ENCODE results near the gene OAS2.

DNA sequence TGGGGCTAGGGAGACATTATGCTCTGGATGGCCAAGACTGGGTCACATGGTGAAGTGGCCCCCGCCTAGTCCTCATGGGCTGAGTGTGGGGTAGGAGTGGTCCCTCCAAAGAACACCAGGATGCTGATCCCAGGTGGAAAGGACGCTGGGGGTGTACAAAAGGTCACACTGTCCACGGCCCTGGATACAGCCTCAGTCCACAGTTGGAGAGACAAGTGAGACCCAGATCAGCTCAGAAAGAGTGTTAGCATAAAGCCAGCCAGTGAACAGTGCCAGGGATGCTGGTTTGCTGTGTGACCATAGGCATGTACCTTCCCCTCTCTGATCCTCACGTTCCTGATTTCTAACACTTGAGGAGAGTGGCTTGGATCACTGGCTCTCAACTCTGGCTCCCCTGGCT is 13.4 kb upstream of the OAS2 start:
- TF ChIP-seq, protein P1, sequence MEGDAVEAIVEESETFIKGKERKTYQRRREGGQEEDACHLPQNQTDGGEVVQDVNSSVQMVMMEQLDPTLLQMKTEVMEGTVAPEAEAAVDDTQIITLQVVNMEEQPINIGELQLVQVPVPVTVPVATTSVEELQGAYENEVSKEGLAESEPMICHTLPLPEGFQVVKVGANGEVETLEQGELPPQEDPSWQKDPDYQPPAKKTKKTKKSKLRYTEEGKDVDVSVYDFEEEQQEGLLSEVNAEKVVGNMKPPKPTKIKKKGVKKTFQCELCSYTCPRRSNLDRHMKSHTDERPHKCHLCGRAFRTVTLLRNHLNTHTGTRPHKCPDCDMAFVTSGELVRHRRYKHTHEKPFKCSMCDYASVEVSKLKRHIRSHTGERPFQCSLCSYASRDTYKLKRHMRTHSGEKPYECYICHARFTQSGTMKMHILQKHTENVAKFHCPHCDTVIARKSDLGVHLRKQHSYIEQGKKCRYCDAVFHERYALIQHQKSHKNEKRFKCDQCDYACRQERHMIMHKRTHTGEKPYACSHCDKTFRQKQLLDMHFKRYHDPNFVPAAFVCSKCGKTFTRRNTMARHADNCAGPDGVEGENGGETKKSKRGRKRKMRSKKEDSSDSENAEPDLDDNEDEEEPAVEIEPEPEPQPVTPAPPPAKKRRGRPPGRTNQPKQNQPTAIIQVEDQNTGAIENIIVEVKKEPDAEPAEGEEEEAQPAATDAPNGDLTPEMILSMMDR (IDR thresholded peaks at IDR 0.05; ENCODE audit: poor library complexity, severe bottlenecking), result no peak
- TF ChIP-seq, protein P2, sequence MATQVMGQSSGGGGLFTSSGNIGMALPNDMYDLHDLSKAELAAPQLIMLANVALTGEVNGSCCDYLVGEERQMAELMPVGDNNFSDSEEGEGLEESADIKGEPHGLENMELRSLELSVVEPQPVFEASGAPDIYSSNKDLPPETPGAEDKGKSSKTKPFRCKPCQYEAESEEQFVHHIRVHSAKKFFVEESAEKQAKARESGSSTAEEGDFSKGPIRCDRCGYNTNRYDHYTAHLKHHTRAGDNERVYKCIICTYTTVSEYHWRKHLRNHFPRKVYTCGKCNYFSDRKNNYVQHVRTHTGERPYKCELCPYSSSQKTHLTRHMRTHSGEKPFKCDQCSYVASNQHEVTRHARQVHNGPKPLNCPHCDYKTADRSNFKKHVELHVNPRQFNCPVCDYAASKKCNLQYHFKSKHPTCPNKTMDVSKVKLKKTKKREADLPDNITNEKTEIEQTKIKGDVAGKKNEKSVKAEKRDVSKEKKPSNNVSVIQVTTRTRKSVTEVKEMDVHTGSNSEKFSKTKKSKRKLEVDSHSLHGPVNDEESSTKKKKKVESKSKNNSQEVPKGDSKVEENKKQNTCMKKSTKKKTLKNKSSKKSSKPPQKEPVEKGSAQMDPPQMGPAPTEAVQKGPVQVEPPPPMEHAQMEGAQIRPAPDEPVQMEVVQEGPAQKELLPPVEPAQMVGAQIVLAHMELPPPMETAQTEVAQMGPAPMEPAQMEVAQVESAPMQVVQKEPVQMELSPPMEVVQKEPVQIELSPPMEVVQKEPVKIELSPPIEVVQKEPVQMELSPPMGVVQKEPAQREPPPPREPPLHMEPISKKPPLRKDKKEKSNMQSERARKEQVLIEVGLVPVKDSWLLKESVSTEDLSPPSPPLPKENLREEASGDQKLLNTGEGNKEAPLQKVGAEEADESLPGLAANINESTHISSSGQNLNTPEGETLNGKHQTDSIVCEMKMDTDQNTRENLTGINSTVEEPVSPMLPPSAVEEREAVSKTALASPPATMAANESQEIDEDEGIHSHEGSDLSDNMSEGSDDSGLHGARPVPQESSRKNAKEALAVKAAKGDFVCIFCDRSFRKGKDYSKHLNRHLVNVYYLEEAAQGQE (IDR thresholded peaks at IDR 0.05; ENCODE audit: borderline replicate concordance), result no peak
- TF ChIP-seq EZH2 (IDR thresholded peaks at IDR 0.05; ENCODE audit: borderline replicate concordance, insufficient read depth, low read length, poor library complexity, severe bottlenecking), result no peak
- no peak for TF ChIP-seq EP300 (conservative IDR thresholded peaks at IDR 0.05; ENCODE audit: poor library complexity, severe bottlenecking)
- no peak for TF ChIP-seq MXI1 (conservative IDR thresholded peaks at IDR 0.05; ENCODE audit: poor library complexity, severe bottlenecking)
- no peak for TF ChIP-seq TAF1 (IDR thresholded peaks at IDR 0.05; ENCODE audit: low read depth)

All from neural cell (in vitro differentiated cells).